NCI-H146 (cell line): Measurements from ENCODE around the gene ATP6V1G1.
"Not testable (repeated sequence)": the region's sequence is repeated elsewhere in the genome, so short reads cannot be mapped to it uniquely, and the experiment has no call there.

Experiments
- DNase-seq: peaks from one replicate; lab custom pipeline; 2025; lab: John Stamatoyannopoulos, UW

Gene ATP6V1G1

GRCh38 chr9:114580609-114581193 lies 6.9 kb upstream of the ATP6V1G1 start:
- no peak for DNase-seq

- DNase-seq, result no peak
Observed at GRCh38 chr9:114583371-114584155, 4.0 kb upstream of the ATP6V1G1 start.

GRCh38 chr9:114588210-114588609 lies 641 bp downstream of the ATP6V1G1 start:
- DNase-seq, result no peak

- DNase-seq, result no peak
Observed at GRCh38 chr9:114588651-114589526, 1.3 kb downstream of the ATP6V1G1 start.

- no peak for DNase-seq
Observed at GRCh38 chr9:114590328-114590727, 2.8 kb downstream of the ATP6V1G1 start.

GRCh38 chr9:114591291-114591787 lies 3.8 kb downstream of the ATP6V1G1 start:
- DNase-seq, result no peak

GRCh38 chr9:114591849-114592248 lies 4.3 kb downstream of the ATP6V1G1 start:
- no peak for DNase-seq

- no peak for DNase-seq
Observed at GRCh38 chr9:114592356-114592755, 4.8 kb downstream of the ATP6V1G1 start.

- no peak for DNase-seq
Observed at GRCh38 chr9:114594136-114594535, 6.6 kb downstream of the ATP6V1G1 start.

- not testable (repeated sequence) for DNase-seq
Observed at GRCh38 chr9:114600502-114601248, 13.1 kb downstream of the ATP6V1G1 start.

- DNase-seq, result not testable (repeated sequence)
Observed at GRCh38 chr9:114601787-114602186, 14.2 kb downstream of the ATP6V1G1 start.

- no peak for DNase-seq
Observed at GRCh38 chr9:114602620-114603019, 15.1 kb downstream of the ATP6V1G1 start.

- no peak for DNase-seq
Observed at GRCh38 chr9:114603248-114603647, 15.7 kb downstream of the ATP6V1G1 start.

- no peak for DNase-seq
Observed at GRCh38 chr9:114604989-114605388, 17.4 kb downstream of the ATP6V1G1 start.

- no peak for DNase-seq
Observed at GRCh38 chr9:114606068-114606467, 18.5 kb downstream of the ATP6V1G1 start.

GRCh38 chr9:114606597-114607207 lies 19.1 kb downstream of the ATP6V1G1 start:
- DNase-seq, result no peak

GRCh38 chr9:114607671-114608524 lies 20.3 kb downstream of the ATP6V1G1 start:
- no peak for DNase-seq

GRCh38 chr9:114608525-114608796 lies 20.9 kb downstream of the ATP6V1G1 start:
- no peak for DNase-seq

GRCh38 chr9:114611516-114612271 lies 24.1 kb downstream of the ATP6V1G1 start:
- DNase-seq, result peak; percentile 55
